Posterior vena cava (tissue), 2 donors: Measurements from ENCODE around the gene MAST3. TPM values are rescaled to one million over a fixed set of nuclear protein-coding genes. Genes with fewer than 3 reads are reported as not detected.

Source experiments
- DNase-seq: peaks from one replicate; pipeline ENCODE4 v3.0.0-alpha.2; 2020; ENCODE audit warnings: low spot score
- intact Hi-C, 2 donors: fragments of 100-400 bp; cut with DNase I; formaldehyde crosslinking; loops; one replicate each; pipeline versions ENCODE4 v1.14.1 to v1.14.2; 2022 to 2023
- total RNA-seq, 2 donors: library from RNA; stranded (reverse); fragmentation: NEBNext Ultra II Directional; extraction: Animal tissue kit (Norgen Biotek cat#: 25700); gene quantifications; one replicate each; pipeline ENCODE4 v1.2.1, GENCODE V29; 2021
- donor health status: DM: yes; HTN: yes; CAD: no.
- donor health status: DM: yes; HTN: yes; CAD: no.

The MAST3 gene
- total RNA-seq, 2 donors from 2014 or later = 5.6 to 7.1 TPM

DNA sequence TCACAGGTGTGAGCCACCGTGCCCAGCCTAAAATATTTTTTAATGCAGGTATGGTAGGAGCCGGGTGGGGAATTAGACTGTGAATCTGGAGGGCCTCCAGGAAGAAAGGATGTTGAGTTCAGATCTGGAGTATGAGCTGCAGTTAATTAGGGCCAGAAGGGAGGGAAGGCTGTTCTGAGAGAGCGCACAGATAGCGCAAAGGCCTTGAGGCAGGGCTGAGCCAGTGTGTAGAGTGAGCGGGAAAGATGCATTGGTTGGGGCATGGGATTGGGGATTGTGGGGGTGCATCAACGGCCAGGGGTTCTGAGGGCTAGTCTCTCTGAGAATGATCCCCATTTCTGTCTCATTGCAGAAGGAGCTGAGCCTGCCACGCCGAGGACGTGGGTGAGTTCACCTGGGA, 9.7 kb downstream of the MAST3 start:
- intact Hi-C loops = no loop called here
- no peak for DNase-seq

GRCh38 chr19:18108897-18109296, 11.3 kb downstream of the MAST3 start:
- intact Hi-C loops = no loop called here
- no peak for DNase-seq

GRCh38 chr19:18109341-18109732, 11.8 kb downstream of the MAST3 start:
- DNase-seq = no peak
- intact Hi-C loops = no loop called here

GRCh38 chr19:18109733-18110608, 12.4 kb downstream of the MAST3 start:
- intact Hi-C loops = loop anchor here in 1 of 2 donors (5.0 kb wide), 1 partner anchor 142 kb away; no protein-coding TSS in a partner anchor
- peak; percentile 91 for DNase-seq

DNA sequence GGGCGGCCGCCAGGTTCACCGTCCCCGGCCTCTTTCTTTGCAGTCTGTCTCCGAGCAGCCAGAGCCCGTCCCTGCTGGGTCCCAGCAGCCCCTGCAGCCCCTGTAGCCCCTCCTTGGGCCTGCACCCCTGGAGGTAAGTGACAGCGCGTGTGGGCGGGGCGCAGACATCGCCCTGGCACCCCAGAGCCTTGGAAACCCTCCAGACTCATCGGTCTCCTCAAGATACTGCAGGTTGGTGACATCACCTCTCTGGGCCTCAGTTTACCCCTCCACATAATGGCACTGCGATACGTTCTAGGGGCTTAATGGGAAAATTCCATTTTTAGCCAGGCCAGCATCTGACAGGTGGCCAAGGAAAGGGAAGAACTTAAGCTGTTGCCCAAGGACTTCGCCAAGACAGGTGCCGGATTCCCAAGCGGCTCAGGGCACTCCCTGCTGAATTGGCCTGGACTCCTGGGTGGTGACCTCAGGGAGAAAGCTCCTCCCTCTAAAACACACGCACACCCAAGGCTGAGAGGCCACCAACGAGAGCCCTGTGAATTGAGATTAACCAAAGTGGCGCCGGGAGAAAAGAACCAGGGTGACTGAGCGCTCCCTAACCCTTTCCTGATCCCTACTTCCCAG, 13.1 kb downstream of the MAST3 start:
- intact Hi-C loops = loop anchor here in 1 of 2 donors (5.0 kb wide), 1 partner anchor 142 kb away; no protein-coding TSS in a partner anchor
- DNase-seq = no peak

DNA sequence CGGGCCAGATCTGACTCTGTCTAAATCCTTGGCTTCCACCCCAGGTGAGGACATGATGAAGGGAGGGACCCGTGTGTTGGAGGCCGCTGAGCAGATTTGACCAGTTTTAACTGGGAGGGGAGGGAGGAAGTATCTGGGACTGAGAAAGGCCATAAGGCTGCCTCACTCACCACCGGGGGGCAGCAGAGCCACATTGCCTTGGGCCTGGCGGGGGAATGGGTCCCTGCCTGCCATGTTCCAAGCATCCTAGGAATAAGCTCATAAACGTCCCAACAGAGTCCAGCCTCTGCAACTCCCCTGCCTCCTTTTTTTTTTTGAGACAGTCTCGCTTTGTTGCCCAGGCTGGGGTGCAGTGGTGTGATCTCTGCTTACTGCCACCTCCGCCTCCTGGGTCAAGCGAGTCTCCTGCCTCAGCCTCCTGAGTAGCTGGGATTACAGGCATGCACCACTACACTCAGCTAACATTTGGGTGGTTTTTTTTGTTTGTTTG, 15.5 kb downstream of the MAST3 start:
- intact Hi-C loops = loop anchor here (2.0 to 5.0 kb wide), 2 partner anchors 48 to 139 kb away; no protein-coding TSS in a partner anchor
- DNase-seq = peak; percentile 95

- DNase-seq = no peak
- intact Hi-C loops = loop anchor here (2.0 to 5.0 kb wide), 2 partner anchors 47 to 138 kb away; no protein-coding TSS in a partner anchor
These were observed 16.2 kb downstream of the MAST3 start for GRCh38 chr19:18113827-18114226.

DNA sequence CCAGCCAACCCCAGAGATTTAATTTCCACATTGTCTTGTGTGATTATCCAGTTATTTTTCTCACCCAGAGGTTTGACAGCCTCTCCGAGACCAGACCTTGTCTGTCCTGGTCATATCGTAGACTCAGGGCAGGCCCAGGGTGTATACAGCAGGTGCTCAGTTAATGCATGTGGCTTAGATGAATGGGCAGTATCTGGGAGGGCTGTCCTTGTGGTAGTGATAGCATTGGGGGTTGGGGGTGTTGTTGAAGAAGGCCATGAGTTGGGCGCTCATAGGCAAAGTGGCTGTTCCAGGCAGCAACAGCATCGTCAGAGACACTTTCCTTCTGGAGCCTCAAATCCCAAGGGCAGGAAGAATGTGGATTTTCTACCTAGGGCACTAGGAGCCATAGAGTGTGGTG, 16.9 kb downstream of the MAST3 start:
- DNase-seq = no peak
- intact Hi-C loops = loop anchor here in 1 of 2 donors (5.0 kb wide), 1 partner anchor 138 kb away; no protein-coding TSS in a partner anchor

DNA sequence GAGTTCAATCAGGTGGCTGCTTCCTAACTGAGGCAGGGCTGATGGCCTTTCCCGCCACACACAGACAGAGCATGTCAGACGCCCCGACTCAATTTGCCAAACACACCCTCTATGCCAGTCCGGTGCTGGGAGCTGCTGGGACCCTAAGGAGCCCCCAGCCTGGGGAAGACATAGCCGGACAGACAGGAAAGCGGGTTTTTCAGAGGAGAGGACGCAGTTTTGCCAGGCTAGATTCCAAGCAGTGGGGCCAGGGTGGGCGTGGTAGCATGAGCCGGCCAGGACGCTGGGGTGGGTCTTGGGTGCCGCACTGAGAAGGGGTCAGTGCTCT, 19.8 kb downstream of the MAST3 start:
- DNase-seq = no peak
- intact Hi-C loops = loop anchor here in 1 of 2 donors (5.0 kb wide), 1 partner anchor 40 kb away; no protein-coding TSS in a partner anchor

DNA sequence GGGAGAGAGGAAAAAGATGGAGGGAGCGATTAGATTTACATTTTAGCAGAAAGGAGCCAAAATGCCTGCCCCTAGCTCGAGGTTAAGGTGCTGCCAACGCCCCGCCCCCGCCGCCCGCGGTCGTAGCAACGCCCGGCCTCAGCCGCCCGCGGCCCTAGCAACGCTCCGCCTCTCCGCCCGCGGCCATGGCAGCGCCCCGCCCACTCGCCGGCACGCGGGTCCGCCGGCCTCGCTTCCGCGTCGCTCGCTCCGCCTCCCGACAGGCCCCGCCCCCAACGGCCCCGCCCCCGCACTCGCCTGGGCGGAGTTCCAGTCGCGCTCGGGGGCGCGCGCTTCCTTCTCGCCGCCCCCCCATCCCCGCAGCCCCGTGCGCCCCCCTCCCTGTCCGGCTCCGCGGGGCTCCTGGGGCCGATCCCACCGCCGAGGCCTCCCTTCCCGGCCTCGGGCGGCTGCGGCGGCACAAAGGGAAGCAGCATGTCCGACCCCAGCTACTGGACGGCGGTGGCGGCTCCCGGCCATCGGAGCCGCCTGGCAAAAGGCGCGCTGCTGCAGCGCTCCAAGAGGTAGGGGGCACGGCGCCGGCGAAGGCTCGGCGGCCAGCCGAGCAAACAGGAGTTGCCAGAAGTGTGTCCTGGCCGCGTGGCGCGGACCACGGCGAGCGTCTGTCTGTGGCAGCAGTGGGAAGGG, 20.3 kb downstream of the MAST3 start:
- DNase-seq = peak; percentile 97
- intact Hi-C loops = loop anchor here in 1 of 2 donors (5.0 kb wide), 1 partner anchor 39 kb away; no protein-coding TSS in a partner anchor

- intact Hi-C loops = loop anchor here in 1 of 2 donors (5.0 kb wide), 1 partner anchor 39 kb away; no protein-coding TSS in a partner anchor
- DNase-seq = no peak
These were observed 20.9 kb downstream of the MAST3 start for GRCh38 chr19:18118420-18119012.

GRCh38 chr19:18119013-18119716, 21.6 kb downstream of the MAST3 start:
- intact Hi-C loops = loop anchor here in 1 of 2 donors (5.0 kb wide), 1 partner anchor 38 kb away; no protein-coding TSS in a partner anchor
- DNase-seq = no peak

- intact Hi-C loops = loop anchor here (5.0 to 10.0 kb wide), 2 partner anchors 38 to 785 kb away; partner anchors contain the start of genes ANO8 (in 1 of the 2) and GTPBP3 (in 1 of the 2)
- no peak for DNase-seq
These were observed 22.1 kb downstream of the MAST3 start for GRCh38 chr19:18119717-18120105.

DNA sequence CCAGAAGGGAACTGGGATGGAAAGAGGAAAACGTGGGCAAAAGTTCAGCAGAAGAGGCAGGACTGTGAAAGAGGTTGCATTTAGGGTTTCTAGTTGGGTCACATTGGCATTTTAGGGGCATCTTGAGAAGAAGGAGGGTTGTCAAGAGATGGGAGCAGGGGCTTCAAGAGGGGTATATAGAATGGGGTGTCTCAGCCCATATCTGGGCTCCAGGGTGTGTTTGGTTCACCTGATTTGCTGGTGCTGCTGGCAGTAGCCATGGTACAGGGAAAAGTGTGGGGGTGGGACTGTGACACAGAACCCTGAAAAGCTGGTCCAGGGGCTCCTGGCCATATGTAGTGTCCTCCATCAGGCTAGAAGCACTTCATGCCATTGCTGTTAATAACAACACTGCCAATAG, 22.5 kb downstream of the MAST3 start:
- intact Hi-C loops = loop anchor here in 1 of 2 donors (10.0 kb wide), 1 partner anchor 785 kb away; the partner anchor contains the start of genes ANO8 and GTPBP3

GRCh38 chr19:18121166-18121565, 23.6 kb downstream of the MAST3 start:
- intact Hi-C loops = loop anchor here in 1 of 2 donors (10.0 kb wide), 1 partner anchor 786 kb away; the partner anchor contains the start of genes ANO8 and GTPBP3
- DNase-seq = no peak

More for the DNA sequence above, 22.5 kb downstream of the MAST3 start:
- DNase-seq = no peak

GRCh38 chr19:18122424-18122823, 24.8 kb downstream of the MAST3 start:
- intact Hi-C loops = loop anchor here in 1 of 2 donors (10.0 kb wide), 1 partner anchor 788 kb away; the partner anchor contains the start of genes ANO8 and GTPBP3
- DNase-seq = no peak

DNA sequence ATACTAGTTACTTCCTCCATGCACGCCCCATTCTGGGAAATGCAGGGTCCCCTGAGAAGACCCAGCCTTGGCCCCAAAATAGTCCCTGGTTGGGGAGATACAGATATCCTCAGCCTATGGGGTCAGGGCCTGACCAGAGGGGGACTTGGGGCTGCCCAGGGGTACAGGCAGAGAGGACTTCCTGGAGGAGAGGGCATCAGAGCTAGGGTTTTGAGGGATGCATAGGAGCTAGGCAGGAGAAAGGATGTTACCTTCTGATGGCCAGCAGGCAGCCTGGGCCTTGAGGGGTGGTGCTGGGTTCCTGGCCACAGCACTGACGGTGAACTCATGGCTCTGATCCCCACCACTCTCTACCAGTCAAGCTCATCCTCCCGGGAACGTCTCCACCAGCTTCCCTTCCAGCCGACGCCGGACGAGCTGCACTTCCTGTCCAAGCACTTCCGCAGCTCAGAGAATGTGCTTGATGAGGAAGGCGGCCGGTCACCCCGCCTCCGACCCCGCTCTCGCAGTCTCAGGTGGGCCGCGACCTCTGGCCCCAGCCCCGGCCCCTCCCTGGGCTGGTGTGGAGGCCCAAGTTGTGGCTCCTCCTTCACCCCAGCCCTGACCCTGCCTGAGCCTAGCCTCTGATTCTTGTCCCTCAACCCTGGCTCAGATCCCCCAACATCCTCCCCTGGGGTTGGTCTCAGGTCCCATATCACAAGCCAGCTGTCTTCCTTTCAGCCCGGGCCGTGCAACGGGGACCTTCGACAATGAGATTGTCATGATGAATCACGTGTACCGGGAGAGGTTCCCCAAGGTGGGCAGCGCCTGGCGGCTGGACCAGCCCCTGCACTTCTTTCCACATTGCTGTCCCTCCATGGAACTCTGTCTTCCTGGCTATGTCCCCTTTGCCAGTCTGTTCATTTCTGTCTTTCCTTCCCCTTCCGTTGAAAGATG, 25.6 kb downstream of the MAST3 start:
- DNase-seq = no peak
- intact Hi-C loops = loop anchor here in 1 of 2 donors (10.0 kb wide), 1 partner anchor 788 kb away; the partner anchor contains the start of genes ANO8 and GTPBP3
